Measurements from ENCODE around the gene SORCS3. TPM values are rescaled to one million over a fixed set of nuclear protein-coding genes. Genes with fewer than 3 reads are reported as not detected.

Gene SORCS3
- total RNA-seq, 1 donor from 2014 or later: 4.2 TPM

GRCh38 chr10:104893701-104894100 is 252.6 kb downstream of the SORCS3 start:
- no peak for TF ChIP-seq CTCF (conservative IDR thresholded peaks at IDR 0.05)
- H3K4me3 Mint-ChIP-seq: no peak overlapping the region
- no peaks in the 10 kb centered on the region for H3K9me3 Mint-ChIP-seq
- H3K36me3 Mint-ChIP-seq: no peaks in the 10 kb centered on the region
- no peak for DNase-seq (ENCODE audit: extremely low spot score, unreplicated experiment)
- H3K4me1 Mint-ChIP-seq (ENCODE audit: unreplicated experiment): no peaks in the 10 kb centered on the region
- H3K27me3 Mint-ChIP-seq: peaks cover 10% of the 10 kb centered on the region
- no peak overlapping the region for H3K27ac Mint-ChIP-seq

GRCh38 chr10:104894681-104895080 is 253.6 kb downstream of the SORCS3 start:
- H3K27ac Mint-ChIP-seq: no peak overlapping the region
- H3K4me3 Mint-ChIP-seq: no peak overlapping the region
- H3K36me3 Mint-ChIP-seq: no peaks in the 10 kb centered on the region
- H3K4me1 Mint-ChIP-seq (ENCODE audit: unreplicated experiment): no peaks in the 10 kb centered on the region
- DNase-seq (ENCODE audit: extremely low spot score, unreplicated experiment): no peak
- no peak for TF ChIP-seq CTCF (conservative IDR thresholded peaks at IDR 0.05)
- H3K9me3 Mint-ChIP-seq: no peaks in the 10 kb centered on the region
- peaks cover 13% of the 10 kb centered on the region for H3K27me3 Mint-ChIP-seq

- no peaks in the 10 kb centered on the region for H3K9me3 Mint-ChIP-seq
- H3K27me3 Mint-ChIP-seq: peaks cover 19% of the 10 kb centered on the region
- TF ChIP-seq CTCF (conservative IDR thresholded peaks at IDR 0.05): no peak
- H3K36me3 Mint-ChIP-seq: no peaks in the 10 kb centered on the region
- H3K4me1 Mint-ChIP-seq (ENCODE audit: unreplicated experiment): no peaks in the 10 kb centered on the region
- no peak for DNase-seq (ENCODE audit: extremely low spot score, unreplicated experiment)
- H3K4me3 Mint-ChIP-seq: no peak overlapping the region
- H3K27ac Mint-ChIP-seq: no peak overlapping the region
Observed at GRCh38 chr10:104895541-104895940, 254.5 kb downstream of the SORCS3 start.

- no peaks in the 10 kb centered on the region for H3K36me3 Mint-ChIP-seq
- no peaks in the 10 kb centered on the region for H3K9me3 Mint-ChIP-seq
- no peak overlapping the region for H3K27ac Mint-ChIP-seq
- peaks cover 19% of the 10 kb centered on the region for H3K27me3 Mint-ChIP-seq
- no peak overlapping the region for H3K4me3 Mint-ChIP-seq
- no peak for DNase-seq (ENCODE audit: extremely low spot score, unreplicated experiment)
- H3K4me1 Mint-ChIP-seq (ENCODE audit: unreplicated experiment): no peaks in the 10 kb centered on the region
- TF ChIP-seq CTCF (conservative IDR thresholded peaks at IDR 0.05): no peak
Observed at GRCh38 chr10:104895981-104896380, 254.9 kb downstream of the SORCS3 start.

- DNase-seq (ENCODE audit: extremely low spot score, unreplicated experiment): no peak
- peaks cover 24% of the 10 kb centered on the region for H3K27me3 Mint-ChIP-seq
- H3K9me3 Mint-ChIP-seq: no peaks in the 10 kb centered on the region
- no peaks in the 10 kb centered on the region for H3K4me1 Mint-ChIP-seq (ENCODE audit: unreplicated experiment)
- H3K4me3 Mint-ChIP-seq: no peak overlapping the region
- TF ChIP-seq CTCF (conservative IDR thresholded peaks at IDR 0.05): no peak
- H3K27ac Mint-ChIP-seq: no peak overlapping the region
- no peaks in the 10 kb centered on the region for H3K36me3 Mint-ChIP-seq
Observed at GRCh38 chr10:104897696-104898095, 256.6 kb downstream of the SORCS3 start.

- peaks cover 24% of the 10 kb centered on the region for H3K27me3 Mint-ChIP-seq
- no peak overlapping the region for H3K27ac Mint-ChIP-seq
- TF ChIP-seq CTCF (conservative IDR thresholded peaks at IDR 0.05): no peak
- no peaks in the 10 kb centered on the region for H3K4me1 Mint-ChIP-seq (ENCODE audit: unreplicated experiment)
- H3K4me3 Mint-ChIP-seq: no peak overlapping the region
- no peaks in the 10 kb centered on the region for H3K9me3 Mint-ChIP-seq
- H3K36me3 Mint-ChIP-seq: no peaks in the 10 kb centered on the region
- DNase-seq (ENCODE audit: extremely low spot score, unreplicated experiment): no peak
Observed at GRCh38 chr10:104899779-104900178, 258.7 kb downstream of the SORCS3 start.
